HG03025 (cell line): ENCODE measurements around the gene CEP83.
"Not testable (repeated sequence)": the region's sequence is repeated elsewhere in the genome, so short reads cannot be mapped to it uniquely, and the experiment has no call there.

ENCODE experiments used
- ATAC-seq: cut with Tn5 transposase; IDR thresholded peaks from one replicate; pipeline ENCODE4 v1.9.1; 2021; ENCODE audit warnings: mild to moderate bottlenecking, moderate library complexity; ENCODE audit not compliant: unreplicated experiment, low FRiP score

The CEP83 gene

GRCh38 chr12:94434171-94434570, 25.5 kb downstream of the CEP83 start:
- ATAC-seq = no peak

DNA sequence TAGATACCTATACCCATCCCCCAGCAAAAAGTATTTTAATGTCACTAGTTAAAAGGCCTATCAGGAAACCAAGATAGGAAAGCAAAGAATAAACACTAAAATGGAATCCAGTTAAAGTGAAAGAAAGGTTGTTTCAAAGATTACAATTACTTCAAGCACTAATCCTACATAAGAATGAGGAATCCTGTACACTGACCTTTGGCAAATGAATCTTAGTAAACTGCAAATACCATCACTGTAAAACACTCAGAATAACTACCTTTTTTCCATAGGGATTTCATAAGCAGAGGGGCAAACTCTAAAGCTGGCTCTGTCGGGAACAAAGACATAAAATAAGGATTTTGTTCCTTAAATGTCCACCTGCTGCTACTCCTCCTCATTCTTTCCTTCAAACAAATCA, 25.9 kb downstream of the CEP83 start:
- no peak for ATAC-seq

GRCh38 chr12:94430304-94430703, 29.4 kb downstream of the CEP83 start:
- no peak for ATAC-seq

DNA sequence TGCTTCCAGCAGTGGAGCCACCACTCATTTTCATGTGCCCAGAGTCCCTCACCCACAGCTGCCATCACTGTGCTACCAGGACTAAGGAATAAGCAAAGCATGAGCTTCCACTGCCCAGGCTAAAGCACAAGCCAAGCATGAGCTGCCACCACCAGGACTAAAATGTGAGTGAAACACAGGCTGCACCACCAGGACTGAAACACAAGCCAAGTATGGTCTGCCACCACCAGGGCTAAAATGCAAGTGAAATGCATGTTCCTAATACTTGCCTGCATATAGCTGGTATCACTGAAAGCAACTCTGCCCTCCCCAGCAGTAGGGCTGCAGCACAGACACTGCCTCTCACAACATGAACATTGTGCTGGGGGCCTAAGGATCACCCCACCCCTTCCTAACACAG, 30.0 kb downstream of the CEP83 start:
- no peak for ATAC-seq

GRCh38 chr12:94429191-94429590, 30.5 kb downstream of the CEP83 start:
- no peak for ATAC-seq

GRCh38 chr12:94427501-94428381, 31.9 kb downstream of the CEP83 start:
- no peak for ATAC-seq

DNA sequence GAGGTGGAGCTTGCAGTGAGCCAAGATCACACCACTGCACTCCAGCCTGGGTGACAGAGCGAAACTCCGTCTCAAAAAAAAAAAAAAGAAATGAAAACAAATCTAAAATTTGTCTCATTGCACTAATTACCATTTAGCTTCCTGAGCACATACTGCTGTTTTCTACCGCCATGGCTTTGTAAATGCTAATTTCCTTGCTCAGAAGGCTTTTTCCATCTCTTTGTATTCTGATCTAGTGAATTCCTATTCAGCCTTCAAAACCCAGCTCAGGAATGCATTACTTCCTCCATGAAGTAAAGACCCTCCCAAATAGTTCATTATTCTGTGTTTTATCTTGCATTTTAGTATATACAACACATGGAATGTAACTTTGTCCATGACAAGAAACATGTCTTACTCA, 33.6 kb downstream of the CEP83 start:
- no peak for ATAC-seq

GRCh38 chr12:94424830-94425229, 34.8 kb downstream of the CEP83 start:
- ATAC-seq = not testable (repeated sequence)

DNA sequence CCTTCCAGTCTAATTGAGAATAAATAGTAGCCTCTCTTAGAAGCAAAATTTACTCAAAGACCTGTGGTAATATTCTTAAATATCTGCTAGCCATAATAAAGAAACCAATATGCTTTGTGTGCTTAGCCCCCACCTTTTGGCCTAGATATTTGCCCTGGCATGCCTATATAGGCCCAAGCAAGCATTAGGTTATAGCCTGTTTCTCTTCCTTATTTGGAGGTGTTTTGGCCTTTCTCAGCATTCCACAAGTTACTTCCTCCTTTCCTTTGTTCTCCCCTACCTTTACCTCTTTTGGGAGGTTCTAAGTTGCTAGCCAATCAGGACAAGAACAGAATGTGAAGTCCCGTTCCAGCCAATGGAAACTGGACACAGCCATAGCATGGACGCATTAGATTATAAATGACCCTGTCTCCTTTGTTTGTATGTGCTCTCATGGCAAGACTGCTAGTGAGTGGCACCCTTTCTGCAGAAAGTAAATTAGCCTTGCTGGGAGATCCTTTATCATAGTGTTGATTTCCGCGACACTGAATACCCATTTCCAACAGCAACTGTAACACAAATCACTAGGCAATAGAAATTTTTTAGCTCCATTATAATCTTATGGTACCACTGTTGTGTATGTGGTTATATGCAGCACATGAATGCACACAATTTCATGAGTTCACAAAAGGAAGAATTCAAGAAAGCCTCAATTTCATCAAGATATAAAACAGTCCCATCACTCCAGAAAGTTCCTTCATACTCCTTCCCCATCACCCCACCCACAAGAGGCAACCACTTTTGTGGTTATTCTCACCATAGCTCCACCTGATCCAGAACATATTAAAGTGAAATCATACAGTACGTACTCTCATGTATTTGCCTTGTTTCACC, 37.6 kb downstream of the CEP83 start:
- ATAC-seq = no peak

DNA sequence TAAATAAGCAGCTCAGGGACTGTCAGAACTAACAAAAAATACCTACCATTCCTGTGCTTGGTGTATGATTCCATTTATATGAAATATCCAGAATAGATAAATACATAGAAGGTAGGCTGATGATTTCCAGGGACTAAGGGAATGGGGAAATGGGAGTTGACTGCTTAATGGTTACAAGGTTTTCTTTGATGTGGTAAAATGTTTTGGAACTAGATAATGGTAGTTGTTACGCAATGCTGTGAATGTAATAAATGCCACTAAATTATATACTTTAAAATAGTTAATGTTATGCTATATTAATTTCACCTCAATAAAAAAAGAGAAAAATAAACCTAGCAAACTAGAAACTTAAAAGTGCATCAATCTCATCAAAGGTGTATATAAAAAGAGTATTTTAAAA, 41.1 kb downstream of the CEP83 start:
- ATAC-seq = no peak

DNA sequence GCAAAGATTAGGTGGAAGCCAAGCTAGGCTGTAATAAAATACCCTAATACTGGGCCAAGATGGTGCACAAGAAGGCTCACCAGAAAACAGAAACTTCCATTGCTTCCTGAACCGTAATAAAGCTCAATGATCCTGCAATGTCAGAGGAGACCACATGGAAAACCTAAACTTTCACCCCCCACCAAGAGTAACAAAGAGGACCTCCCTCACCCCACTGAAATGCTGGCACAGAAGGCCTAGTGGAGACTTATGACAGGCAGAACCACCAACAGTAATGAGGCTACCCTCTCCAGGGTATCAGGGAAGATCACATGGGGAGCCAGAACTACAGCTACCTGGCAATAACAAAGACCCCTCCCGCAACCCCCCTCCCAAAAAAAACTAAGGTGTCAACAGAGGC, 43.1 kb downstream of the CEP83 start:
- no peak for ATAC-seq

DNA sequence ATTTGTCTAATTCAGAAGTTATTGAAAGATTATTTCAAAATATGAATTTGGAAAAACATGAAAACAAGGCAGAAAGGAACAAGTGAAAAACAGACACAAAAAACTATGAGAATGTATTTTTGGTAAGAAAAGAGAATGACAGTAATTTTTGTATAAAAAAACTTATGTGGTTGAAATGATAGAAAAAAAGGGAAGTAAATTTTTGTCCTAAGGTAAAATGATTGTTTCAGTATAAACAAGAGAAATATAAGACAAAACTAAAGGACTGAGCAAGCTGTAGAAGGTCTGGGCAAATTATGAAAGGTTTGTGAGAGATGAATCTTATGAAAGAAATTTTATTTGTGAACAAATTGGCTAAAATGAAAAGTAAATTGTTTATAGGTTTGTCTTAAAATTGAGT, 44.6 kb downstream of the CEP83 start:
- no peak for ATAC-seq

GRCh38 chr12:94405413-94406116, 54.1 kb downstream of the CEP83 start:
- ATAC-seq = peak; percentile 83

GRCh38 chr12:94404854-94405253, 54.8 kb downstream of the CEP83 start:
- no peak for ATAC-seq

- no peak for ATAC-seq
Observed at GRCh38 chr12:94401326-94401725, 58.3 kb downstream of the CEP83 start.

GRCh38 chr12:94398685-94399084, 61.0 kb downstream of the CEP83 start:
- ATAC-seq = not testable (repeated sequence)

- ATAC-seq = no peak
Observed at GRCh38 chr12:94397401-94397800, 62.3 kb downstream of the CEP83 start.

GRCh38 chr12:94396014-94396413, 63.7 kb downstream of the CEP83 start:
- ATAC-seq = not testable (repeated sequence)

GRCh38 chr12:94390130-94390485, 69.6 kb downstream of the CEP83 start:
- ATAC-seq = no peak

DNA sequence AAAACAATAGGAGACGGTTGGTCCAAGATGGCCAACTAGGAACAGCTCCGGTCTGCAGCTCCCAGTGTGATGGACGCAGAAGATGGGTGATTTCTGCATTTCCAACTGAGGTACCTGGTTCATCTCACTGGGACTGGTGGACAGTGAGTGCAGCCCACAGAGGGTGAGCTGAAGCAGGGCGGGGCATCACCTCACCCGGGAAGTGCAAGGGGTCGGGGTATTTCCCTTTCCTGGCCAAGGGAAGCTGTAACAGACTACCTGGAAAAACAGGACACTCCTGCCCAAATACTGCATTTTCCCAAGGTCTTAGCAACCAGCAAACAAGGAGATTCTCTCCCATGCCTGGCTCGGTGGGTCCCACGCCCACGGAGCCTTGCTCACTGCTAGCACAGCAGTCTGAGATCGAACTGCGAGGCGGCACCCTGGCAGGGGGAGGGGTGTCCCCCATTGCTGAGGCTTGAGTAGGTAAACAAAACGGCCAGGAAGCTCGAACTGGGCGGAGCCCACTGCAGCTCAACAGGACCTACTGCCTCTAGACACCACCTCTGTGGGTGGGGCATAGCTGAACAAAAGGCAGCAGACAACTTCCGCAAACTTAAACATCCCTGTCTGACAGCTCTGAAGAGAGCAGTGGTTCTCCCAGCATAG, 70.1 kb downstream of the CEP83 start:
- ATAC-seq = not testable (repeated sequence)
